ENCODE data around the gene NTM.

DNA sequence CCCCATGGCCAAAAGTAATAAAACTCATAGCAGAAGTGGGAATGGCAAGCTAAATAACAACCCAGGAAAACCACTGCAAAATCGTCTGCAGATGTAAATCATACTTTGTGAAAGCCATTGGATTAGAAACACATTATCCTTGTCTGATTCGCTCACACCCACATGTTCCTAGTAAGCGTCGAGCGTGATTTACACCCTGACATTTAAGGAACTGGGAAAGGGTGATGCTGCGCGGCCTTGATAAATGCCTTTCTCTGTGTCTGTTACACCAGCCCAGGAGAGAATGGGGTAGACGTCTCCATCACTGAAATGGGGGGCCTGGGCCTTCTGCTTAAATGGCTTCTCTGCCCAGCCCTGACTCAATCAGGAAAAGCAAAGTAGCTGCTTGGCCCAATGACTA, 162.7 kb downstream of the NTM start:
- TF ChIP-seq POLR2A (IDR thresholded peaks at IDR 0.05; ENCODE audit: low read depth, low read length): no peak
- TF ChIP-seq POU2F2 (IDR thresholded peaks at IDR 0.05; ENCODE audit: low read depth, low read length): no peak
- no peak for TF ChIP-seq TAF1 (IDR thresholded peaks at IDR 0.05; ENCODE audit: low read depth, low read length)
- TF ChIP-seq POLR2AphosphoS5 (IDR thresholded peaks at IDR 0.05; ENCODE audit: low read depth, low read length): no peak
- TF ChIP-seq SPI1 (IDR thresholded peaks at IDR 0.05; ENCODE audit: low read depth, low read length): no peak
- TF ChIP-seq PAX5 (IDR thresholded peaks at IDR 0.05; ENCODE audit: insufficient read depth, low read length, severe bottlenecking): no peak

All from GM12891 (cell line).